Sigmoid colon (tissue), 7 donors: ENCODE results near the gene PYDC1. TPM values are rescaled to one million over a fixed set of nuclear protein-coding genes. Genes with fewer than 3 reads are reported as not detected.

Experiments
- DNase-seq: peaks from one replicate; pipeline ENCODE4 v3.0.0-alpha.2; 2019
- H3K27ac ChIP-seq, 4 donors: fragments of 200-600 bp; sonication (generic); one replicate each; pipeline ENCODE4 v1.5.1; 2016 to 2019; ENCODE audit warnings: mild to moderate bottlenecking in 1 of 4
- H3K27me3 ChIP-seq, 3 donors: fragments of 200-600 bp; sonication (generic); one replicate each; pipeline ENCODE4 v1.5.1; 2019; ENCODE audit warnings: mild to moderate bottlenecking in 1 of 3
- H3K36me3 ChIP-seq, 4 donors: fragments of 200-600 bp; sonication (generic); one replicate each; pipeline ENCODE4 v1.5.1; 2016 to 2019
- H3K4me1 ChIP-seq, 4 donors: fragments of 200-600 bp; sonication (generic); one replicate each; pipeline ENCODE4 v1.5.1; 2017 to 2019
- H3K4me3 ChIP-seq, 4 donors: fragments of 200-600 bp; sonication (generic); one replicate each; pipeline ENCODE4 v1.5.1; 2017 to 2019; ENCODE audit warnings: mild to moderate bottlenecking in 2 of 4, moderate library complexity in 1 of 4
- H3K9me3 ChIP-seq, 4 donors: fragments of 200-600 bp in 3 of 4; sonication (generic) in 3 of 4; one replicate each; pipeline versions ENCODE4 v1.5.1 to v1.6.1; 2013 to 2019
- EP300 ChIP-seq, 4 donors: sonication (generic); formaldehyde crosslinking; IDR thresholded peaks; one replicate each; pipeline ENCODE4 v1.6.1; 2017; ENCODE audit warnings: antibody characterized with exemption in 4 of 4
- POLR2A ChIP-seq, 2 donors: fragments of 450-650 bp; IDR thresholded peaks; one replicate each; pipeline ENCODE4 v1.6.1; 2016; ENCODE audit warnings: antibody characterized with exemption in 2 of 2, mild to moderate bottlenecking in 2 of 2, moderate library complexity in 2 of 2
- POLR2AphosphoS5 ChIP-seq, 4 donors: sonication (generic); formaldehyde crosslinking; IDR thresholded peaks; one replicate each; pipeline ENCODE4 v1.6.1; 2017; ENCODE audit warnings: antibody characterized with exemption in 4 of 4
- WGBS, 2 donors: extraction: QIAGEN DNeasy Blood & Tissue Kit; methylation state at CpG; one replicate each; pipeline ENCODE4 v1.1.7; 2013; 5-methylcytosine and 5-hydroxymethylcytosine counted together
- intact Hi-C: fragments of 100-400 bp; cut with DNase I; formaldehyde crosslinking; loops from one replicate; pipeline ENCODE4 v1.15.1; 2023
- polyA plus RNA-seq, 3 donors: library from polyadenylated mRNA; stranded (reverse); fragments of 200-250 nt; gene quantifications; one replicate each; pipeline ENCODE4 v1.2.3, GENCODE V29; 2013
- total RNA-seq, 4 donors: library from RNA; depleted of rRNA; stranded (reverse); fragments of >200 nt; gene quantifications; one replicate each; pipeline ENCODE4 v1.1.0, GENCODE V29; 2016
- TF ChIP-seq, protein P1 (sequence below), 4 experiments: fragments of 450-650 bp in 3 of 4; fragments of 200-600 bp in 1 of 4; IDR thresholded peaks; one replicate each; pipeline ENCODE4 v1.5.1; 2016 to 2019; ENCODE audit warnings: antibody characterized with exemption in 4 of 4, mild to moderate bottlenecking in 3 of 4, moderate library complexity in 2 of 4
- donor health status: healthy with polysubstance abuse.
- donor health status: Bipolar disorder and iron deficiency.
- donor health status: healthy.

PYDC1 gene
- total and polyA plus RNA-seq, 7 donors: 0.16 TPM; not detected in 6

DNA sequence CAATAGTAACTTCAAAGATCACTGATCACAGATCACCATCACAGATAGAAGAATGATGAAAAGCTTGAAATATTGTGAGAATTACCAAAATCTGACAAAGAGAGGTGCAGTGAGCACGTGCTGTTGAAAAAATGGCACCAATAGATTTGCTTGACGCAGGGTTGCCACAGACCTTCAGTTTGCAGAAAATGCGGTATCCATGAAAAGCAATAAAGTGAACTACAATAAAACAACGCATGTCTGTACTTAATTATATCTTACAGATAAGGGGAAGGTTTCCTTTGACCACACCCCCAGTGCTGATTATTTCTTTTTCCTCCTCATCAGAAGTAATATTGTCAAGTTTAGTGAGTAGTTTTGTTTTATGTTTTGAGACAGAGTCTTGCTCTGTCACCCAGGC, 21.1 kb upstream of the PYDC1 start:
- Histone ChIP-seq H3K27me3 (no peaks in the 10 kb centered on the region), H3K36me3 (no peaks in the 10 kb centered on the region), H3K9me3 (peaks cover 0 to 3% (median 1%) of the 10 kb centered on the region in 4 donors), H3K4me1 (no peaks in the 10 kb centered on the region), H3K27ac (no peak overlapping the region), H3K4me3 (no peak overlapping the region)
- WGBS, 2 donors: 19 to 69% methylated on average over 4 of the region's 4 CpGs
- DNase-seq: no peak
- TF ChIP-seq POLR2AphosphoS5 (IDR thresholded peaks at IDR 0.05) (no peak), POLR2A (IDR thresholded peaks at IDR 0.05) (no peak), EP300 (IDR thresholded peaks at IDR 0.05) (no peak)
- TF ChIP-seq, protein P1, sequence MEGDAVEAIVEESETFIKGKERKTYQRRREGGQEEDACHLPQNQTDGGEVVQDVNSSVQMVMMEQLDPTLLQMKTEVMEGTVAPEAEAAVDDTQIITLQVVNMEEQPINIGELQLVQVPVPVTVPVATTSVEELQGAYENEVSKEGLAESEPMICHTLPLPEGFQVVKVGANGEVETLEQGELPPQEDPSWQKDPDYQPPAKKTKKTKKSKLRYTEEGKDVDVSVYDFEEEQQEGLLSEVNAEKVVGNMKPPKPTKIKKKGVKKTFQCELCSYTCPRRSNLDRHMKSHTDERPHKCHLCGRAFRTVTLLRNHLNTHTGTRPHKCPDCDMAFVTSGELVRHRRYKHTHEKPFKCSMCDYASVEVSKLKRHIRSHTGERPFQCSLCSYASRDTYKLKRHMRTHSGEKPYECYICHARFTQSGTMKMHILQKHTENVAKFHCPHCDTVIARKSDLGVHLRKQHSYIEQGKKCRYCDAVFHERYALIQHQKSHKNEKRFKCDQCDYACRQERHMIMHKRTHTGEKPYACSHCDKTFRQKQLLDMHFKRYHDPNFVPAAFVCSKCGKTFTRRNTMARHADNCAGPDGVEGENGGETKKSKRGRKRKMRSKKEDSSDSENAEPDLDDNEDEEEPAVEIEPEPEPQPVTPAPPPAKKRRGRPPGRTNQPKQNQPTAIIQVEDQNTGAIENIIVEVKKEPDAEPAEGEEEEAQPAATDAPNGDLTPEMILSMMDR (IDR thresholded peaks at IDR 0.05): no peak
- intact Hi-C loops: no loop called here

DNA sequence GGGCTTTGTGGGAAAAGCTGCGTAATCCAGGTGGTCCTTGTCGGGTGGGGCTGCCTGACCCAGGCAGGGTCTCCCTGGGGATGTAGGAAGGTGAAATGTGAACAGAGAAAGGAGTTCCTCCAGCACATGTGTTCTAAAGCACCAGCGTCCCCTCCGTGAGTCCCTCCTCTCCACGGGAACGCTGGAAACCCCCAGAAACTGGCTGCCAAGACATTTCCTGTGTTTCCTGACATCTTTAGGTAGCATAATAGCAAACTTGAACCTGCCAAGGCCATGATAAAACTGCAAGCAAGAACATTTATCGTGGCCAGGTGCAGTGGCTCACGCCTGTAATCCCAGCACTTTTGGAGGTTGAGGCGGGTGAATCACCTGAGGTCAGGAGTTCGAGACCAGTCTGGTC, 12.6 kb upstream of the PYDC1 start:
- Histone ChIP-seq H3K27ac (no peak overlapping the region), H3K9me3 (peaks cover 0 to 1% (median 0%) of the 10 kb centered on the region in 4 donors), H3K4me3 (no peak overlapping the region), H3K27me3 (no peaks in the 10 kb centered on the region), H3K4me1 (no peaks in the 10 kb centered on the region), H3K36me3 (no peaks in the 10 kb centered on the region)
- TF ChIP-seq POLR2AphosphoS5 (IDR thresholded peaks at IDR 0.05): no peak
- TF ChIP-seq, protein P1 (IDR thresholded peaks at IDR 0.05): no peak
- no peak for TF ChIP-seq POLR2A (IDR thresholded peaks at IDR 0.05)
- TF ChIP-seq EP300 (IDR thresholded peaks at IDR 0.05): no peak
- no peak for DNase-seq
- WGBS, 2 donors: 56 to 60% methylated on average over 10 of the region's 10 CpGs
- intact Hi-C loops: no loop called here

DNA sequence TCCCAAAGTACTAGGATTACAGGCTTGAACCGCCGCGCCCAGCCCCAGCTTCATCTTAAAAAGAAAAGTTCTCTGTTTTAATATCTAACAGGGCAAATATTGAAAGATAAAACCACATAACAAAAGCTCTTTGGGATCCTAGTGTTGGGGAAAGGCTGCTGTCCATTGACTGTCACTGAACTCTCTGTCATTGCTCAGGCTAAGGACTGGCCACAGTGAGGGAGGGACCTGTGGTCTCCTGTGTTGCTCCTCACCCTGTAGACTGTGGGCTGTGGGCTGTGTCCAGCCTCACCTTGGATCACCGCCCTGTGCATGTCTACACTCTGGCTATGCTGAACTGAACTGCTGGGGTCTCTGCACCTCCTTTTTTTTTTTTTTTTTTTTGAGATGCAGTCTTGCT, 11.3 kb upstream of the PYDC1 start:
- Histone ChIP-seq H3K4me3 (no peak overlapping the region), H3K4me1 (no peaks in the 10 kb centered on the region), H3K36me3 (no peaks in the 10 kb centered on the region), H3K27ac (no peak overlapping the region), H3K27me3 (no peaks in the 10 kb centered on the region), H3K9me3 (no peaks in the 10 kb centered on the region)
- TF ChIP-seq POLR2AphosphoS5 (IDR thresholded peaks at IDR 0.05): no peak
- TF ChIP-seq, protein P1 (IDR thresholded peaks at IDR 0.05): no peak
- TF ChIP-seq EP300 (IDR thresholded peaks at IDR 0.05): no peak
- TF ChIP-seq POLR2A (IDR thresholded peaks at IDR 0.05): no peak
- no peak for DNase-seq
- intact Hi-C loops: no loop called here
- WGBS, 2 donors: 97 to 99% methylated on average over 4 of the region's 4 CpGs

DNA sequence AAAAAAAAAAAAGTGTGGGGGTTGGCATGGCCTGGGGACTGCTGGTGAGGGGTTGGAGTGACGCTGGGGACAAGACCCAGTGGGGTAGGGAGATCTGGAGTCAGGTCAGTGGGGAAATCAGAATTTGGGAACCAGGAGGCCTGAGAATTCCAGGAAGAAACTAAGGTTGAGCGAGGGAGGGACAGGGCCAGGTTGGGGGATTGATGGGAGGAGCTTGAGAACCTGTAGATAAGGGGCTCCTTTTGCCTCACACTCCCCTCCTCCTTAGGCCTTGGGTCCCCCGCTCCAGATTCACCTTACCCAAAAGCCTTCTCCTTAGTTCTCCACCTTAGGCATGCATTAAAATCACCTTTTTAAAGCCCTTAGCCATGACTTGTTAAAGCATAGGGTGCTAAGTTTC, 8.3 kb upstream of the PYDC1 start:
- H3K27ac ChIP-seq: no peak overlapping the region
- 95% methylated on average over 3 of the region's 3 CpGs for WGBS, 2 donors
- intact Hi-C loops: no loop called here
- H3K4me3 ChIP-seq: no peak overlapping the region
- H3K27me3 ChIP-seq: peaks cover 0 to 7% (median 0%) of the 10 kb centered on the region in 3 donors
- H3K4me1 ChIP-seq: no peaks in the 10 kb centered on the region
- H3K36me3 ChIP-seq: no peaks in the 10 kb centered on the region
- H3K9me3 ChIP-seq: no peaks in the 10 kb centered on the region
- TF ChIP-seq POLR2AphosphoS5 (IDR thresholded peaks at IDR 0.05) (no peak), POLR2A (IDR thresholded peaks at IDR 0.05) (no peak), EP300 (IDR thresholded peaks at IDR 0.05) (no peak)
- TF ChIP-seq, protein P1 (IDR thresholded peaks at IDR 0.05): no peak
- no peak for DNase-seq
